Memory B cell (primary cell): ENCODE measurements around the gene EFNB3.

ENCODE experiments used
- ATAC-seq: fragments of 150-1000 bp; cut with Tn5 transposase; 2 replicates; pipeline ENCODE4 v1.10.0; 2021; ENCODE audit warnings: low read depth, mild to moderate bottlenecking, moderate library complexity
- DNase-seq, 2 donors: peaks; one replicate each; pipeline ENCODE4 v3.0.0; 2022; ENCODE audit warnings: low spot score in 2 of 2
- H3K27ac Mint-ChIP-seq: one replicate; pipeline ENCODE4 v1.8.0; 2022; ENCODE audit warnings: mild to moderate bottlenecking, moderate library complexity, mixed read lengths
- H3K27me3 Mint-ChIP-seq: one replicate; pipeline ENCODE4 v1.8.0; 2022; ENCODE audit warnings: mixed read lengths
- H3K36me3 Mint-ChIP-seq: one replicate; pipeline ENCODE4 v1.8.0; 2022; ENCODE audit warnings: mild to moderate bottlenecking, mixed read lengths
- H3K4me1 Mint-ChIP-seq: one replicate; pipeline ENCODE4 v1.8.0; 2022; ENCODE audit warnings: mixed read lengths
- H3K4me3 Mint-ChIP-seq: one replicate; pipeline ENCODE4 v1.8.0; 2022; ENCODE audit warnings: mild to moderate bottlenecking, moderate library complexity, mixed read lengths
- H3K9me3 Mint-ChIP-seq: one replicate; pipeline ENCODE4 v1.8.0; 2022; ENCODE audit warnings: mixed read lengths

The EFNB3 gene

DNA sequence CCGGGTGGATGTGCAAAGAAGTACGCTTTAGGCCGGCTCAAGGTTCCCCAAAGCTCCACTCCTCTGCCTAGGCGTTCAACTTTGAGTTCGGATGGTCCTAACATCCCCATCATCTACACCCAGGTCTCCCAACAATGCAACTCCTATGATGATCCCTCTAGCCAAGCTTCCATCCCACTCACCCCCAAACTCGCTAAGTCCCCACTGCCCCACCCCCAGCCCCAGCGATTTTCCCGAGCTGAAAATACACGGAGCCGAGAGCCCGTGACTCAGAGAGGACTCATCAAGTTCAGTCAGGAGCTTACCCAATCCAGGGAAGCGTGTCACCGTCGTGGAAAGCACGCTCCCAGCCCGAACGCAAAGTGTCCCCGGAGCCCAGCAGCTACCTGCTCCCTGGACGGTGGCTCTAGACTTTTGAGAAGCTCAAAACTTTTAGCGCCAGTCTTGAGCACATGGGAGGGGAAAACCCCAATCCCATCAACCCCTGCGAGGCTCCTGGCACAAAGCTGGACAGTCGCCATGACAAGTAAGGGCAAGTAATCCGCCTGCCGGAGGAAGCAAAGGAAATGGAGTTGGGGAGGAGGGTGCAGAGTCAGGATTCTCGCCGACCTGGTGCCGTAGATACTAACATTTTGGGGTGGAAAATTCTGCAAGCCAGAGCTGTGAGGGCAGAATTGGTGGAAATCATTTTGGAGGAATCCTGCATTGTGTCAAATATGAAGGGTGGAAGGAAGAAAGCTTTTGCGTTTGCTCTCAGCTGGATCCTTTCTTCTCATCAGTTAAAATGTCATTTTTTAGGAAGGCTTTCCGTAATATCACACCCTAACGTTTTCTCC, 17.7 kb upstream of the EFNB3 start, which contains the start of gene TP53:
TSS of gene TP53 (minus strand) at position 419 of the 836 bp plus-strand sequence. CDS start 10,896 bp downstream, outside the sequence.
- peak; percentile 51 for ATAC-seq
- Mint-ChIP-seq H3K36me3 (peaks cover 5% of the 10 kb centered on the region), H3K27me3 (no peaks in the 10 kb centered on the region), H3K4me3 (peak within 1 kb of the TSS; percentile 97), H3K27ac (peak within 1 kb of the TSS; percentile 99), H3K4me1 (peaks cover 34% of the 10 kb centered on the region), H3K9me3 (no peaks in the 10 kb centered on the region)
- DNase-seq = peak; percentile 84 to 85

DNA sequence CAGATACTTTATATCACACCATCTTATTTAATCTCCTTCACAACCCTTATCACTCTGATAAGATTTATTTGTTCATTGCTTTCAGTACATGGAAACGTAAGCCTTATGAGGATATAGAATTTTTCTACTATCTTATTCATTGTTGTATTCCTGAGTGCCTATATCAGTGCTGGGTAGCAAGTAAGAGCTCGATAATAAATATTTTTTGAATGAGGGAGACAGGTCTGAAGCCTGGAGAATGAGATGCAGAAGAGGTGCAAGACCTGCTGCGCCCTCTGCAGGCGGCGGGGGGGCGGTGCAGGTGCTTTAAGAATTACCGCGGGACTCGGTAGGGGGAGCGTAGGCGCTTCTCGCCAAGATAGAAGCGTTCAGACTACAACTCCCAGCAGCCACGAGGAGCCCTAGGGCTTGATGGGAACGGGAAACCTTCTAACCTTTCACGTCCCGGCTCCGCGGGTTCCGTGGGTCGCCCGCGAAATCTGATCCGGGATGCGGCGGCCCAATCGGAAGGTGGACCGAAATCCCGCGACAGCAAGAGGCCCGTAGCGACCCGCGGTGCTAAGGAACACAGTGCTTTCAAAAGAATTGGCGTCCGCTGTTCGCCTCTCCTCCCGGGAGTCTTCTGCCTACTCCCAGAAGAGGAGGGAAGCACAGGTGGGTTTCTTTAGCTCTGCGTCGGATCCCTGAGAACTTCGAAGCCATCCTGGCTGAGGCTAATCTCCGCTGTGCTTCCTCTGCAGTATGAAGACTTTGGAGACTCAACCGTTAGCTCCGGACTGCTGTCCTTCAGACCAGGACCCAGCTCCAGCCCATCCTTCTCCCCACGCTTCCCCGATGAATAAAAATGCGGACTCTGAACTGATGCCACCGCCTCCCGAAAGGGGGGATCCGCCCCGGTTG, 16.8 kb upstream of the EFNB3 start, which contains the start of gene WRAP53:
TSS of gene WRAP53 (plus strand) at position 570 of the 900 bp plus-strand sequence. CDS start at position 742, 172 bp downstream.
- H3K27ac Mint-ChIP-seq = peak within 1 kb of the TSS; percentile 99
- peak; percentile 97 for DNase-seq
- peaks cover 9% of the 10 kb centered on the region for H3K36me3 Mint-ChIP-seq
- H3K4me1 Mint-ChIP-seq = peaks cover 35% of the 10 kb centered on the region
- ATAC-seq = peak; percentile 67
- peak within 1 kb of the TSS; percentile 97 for H3K4me3 Mint-ChIP-seq
- no peaks in the 10 kb centered on the region for H3K27me3 Mint-ChIP-seq
- no peaks in the 10 kb centered on the region for H3K9me3 Mint-ChIP-seq

DNA sequence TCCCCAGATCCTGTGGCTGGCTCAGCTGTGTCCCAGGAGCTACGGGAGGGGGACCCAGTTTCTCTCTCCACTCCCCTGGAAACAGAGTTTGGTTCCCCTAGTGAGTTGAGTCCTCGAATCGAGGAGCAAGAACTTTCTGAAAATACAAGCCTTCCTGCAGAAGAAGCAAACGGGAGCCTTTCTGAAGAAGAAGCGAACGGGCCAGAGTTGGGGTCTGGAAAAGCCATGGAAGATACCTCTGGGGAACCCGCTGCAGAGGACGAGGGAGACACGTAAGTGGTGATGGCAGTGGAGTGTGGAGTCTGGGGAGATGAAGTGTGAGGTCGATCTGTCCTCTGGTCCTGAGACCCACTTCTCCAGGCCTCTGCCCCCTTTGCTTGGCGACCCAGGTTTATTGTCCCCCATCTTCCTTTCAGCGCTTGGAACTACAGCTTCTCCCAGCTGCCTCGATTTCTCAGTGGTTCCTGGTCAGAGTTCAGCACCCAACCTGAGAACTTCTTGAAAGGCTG, 16.1 kb upstream of the EFNB3 start:
- ATAC-seq = no peak
- Mint-ChIP-seq H3K9me3 (no peaks in the 10 kb centered on the region), H3K27ac (no peak overlapping the region), H3K4me3 (peak overlapping the region; percentile 97), H3K36me3 (peaks cover 12% of the 10 kb centered on the region), H3K27me3 (no peaks in the 10 kb centered on the region), H3K4me1 (peaks cover 31% of the 10 kb centered on the region)
- DNase-seq = no peak

DNA sequence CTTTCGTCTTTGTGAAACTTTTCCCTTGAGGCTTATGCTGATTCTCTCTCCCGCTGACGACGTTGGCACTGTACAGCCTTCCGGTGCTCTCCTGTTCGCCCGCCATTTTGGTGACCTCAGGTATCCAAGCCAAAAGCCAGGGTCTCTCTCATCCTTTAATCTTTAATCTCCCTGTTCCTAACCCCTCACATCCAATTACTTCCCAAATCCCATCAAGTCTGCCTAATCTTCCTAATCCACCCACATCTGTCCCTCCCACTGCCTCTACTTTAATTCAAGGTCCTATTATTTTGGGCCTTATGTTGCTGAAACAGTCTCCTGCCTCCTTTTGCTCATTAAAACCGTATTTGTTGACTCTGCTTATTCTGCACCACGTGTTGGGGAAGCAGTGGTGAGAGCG, 9.4 kb upstream of the EFNB3 start:
- no peak overlapping the region for H3K4me3 Mint-ChIP-seq
- no peak overlapping the region for H3K27ac Mint-ChIP-seq
- peaks cover 3% of the 10 kb centered on the region for H3K4me1 Mint-ChIP-seq
- H3K27me3 Mint-ChIP-seq = peaks cover 7% of the 10 kb centered on the region
- peaks cover 36% of the 10 kb centered on the region for H3K36me3 Mint-ChIP-seq
- DNase-seq (no peak), ATAC-seq (no peak)
- no peaks in the 10 kb centered on the region for H3K9me3 Mint-ChIP-seq

DNA sequence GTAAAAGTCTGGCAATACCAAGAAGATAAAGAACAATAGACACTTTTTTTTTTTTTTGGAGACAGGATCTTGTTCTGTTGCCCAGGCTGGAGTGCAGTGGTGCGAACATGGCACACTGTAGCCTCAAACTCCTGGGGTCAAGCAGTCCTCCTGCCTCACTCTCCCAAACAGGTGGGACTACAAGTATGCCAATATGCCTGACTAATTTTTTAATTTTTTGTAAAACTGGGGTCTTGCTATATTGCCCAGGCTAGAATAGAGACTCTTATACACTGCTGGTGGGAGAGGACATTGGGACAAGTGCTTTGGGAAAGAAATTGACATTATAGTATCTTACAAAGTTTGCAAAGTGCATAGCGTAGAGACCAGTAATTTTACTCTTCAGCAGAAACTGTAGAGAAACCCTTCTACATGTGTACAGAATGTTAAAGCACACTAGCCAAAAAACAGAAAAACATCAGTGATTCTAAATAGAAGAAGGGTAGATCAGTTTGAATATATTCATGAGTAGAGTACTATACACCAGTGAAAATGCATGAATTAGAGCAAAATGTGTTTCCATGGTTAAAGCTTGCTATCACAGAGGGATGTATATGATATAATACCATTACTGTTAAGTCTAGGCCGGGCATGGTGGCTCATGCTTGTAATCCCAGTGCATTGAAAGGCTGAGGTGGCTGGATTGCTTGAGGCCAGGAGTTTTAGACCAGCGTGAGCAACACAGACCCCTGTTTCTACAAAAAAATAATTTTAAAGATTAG, 7.0 kb upstream of the EFNB3 start:
- ATAC-seq = no peak
- H3K27ac Mint-ChIP-seq = no peak overlapping the region
- peaks cover 48% of the 10 kb centered on the region for H3K36me3 Mint-ChIP-seq
- H3K4me3 Mint-ChIP-seq = no peak overlapping the region
- no peak for DNase-seq
- peaks cover 1% of the 10 kb centered on the region for H3K4me1 Mint-ChIP-seq
- H3K27me3 Mint-ChIP-seq = peaks cover 9% of the 10 kb centered on the region
- no peaks in the 10 kb centered on the region for H3K9me3 Mint-ChIP-seq

DNA sequence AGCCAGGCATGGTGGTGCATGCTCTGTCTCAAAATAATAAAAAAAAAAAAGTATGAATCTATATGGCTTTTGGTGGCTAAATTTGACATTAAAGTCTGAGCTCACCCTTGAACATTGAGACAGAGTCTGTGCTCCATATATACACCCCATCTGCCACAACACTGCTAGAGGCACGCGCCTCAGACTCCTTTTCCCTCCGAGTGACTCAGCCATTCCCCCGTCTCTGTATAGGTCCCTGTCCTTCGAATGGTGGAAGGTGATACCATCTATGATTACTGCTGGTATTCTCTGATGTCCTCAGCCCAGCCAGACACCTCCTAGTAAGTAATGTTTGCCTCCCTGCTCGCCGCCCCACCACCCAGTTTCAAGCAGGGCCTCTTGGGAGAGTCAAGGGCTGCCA, 4.5 kb upstream of the EFNB3 start:
- no peak for ATAC-seq
- Mint-ChIP-seq H3K27me3 (peaks cover 25% of the 10 kb centered on the region), H3K36me3 (peaks cover 46% of the 10 kb centered on the region), H3K4me3 (no peak overlapping the region), H3K27ac (no peak overlapping the region), H3K9me3 (no peaks in the 10 kb centered on the region), H3K4me1 (peaks cover 14% of the 10 kb centered on the region)
- no peak for DNase-seq

DNA sequence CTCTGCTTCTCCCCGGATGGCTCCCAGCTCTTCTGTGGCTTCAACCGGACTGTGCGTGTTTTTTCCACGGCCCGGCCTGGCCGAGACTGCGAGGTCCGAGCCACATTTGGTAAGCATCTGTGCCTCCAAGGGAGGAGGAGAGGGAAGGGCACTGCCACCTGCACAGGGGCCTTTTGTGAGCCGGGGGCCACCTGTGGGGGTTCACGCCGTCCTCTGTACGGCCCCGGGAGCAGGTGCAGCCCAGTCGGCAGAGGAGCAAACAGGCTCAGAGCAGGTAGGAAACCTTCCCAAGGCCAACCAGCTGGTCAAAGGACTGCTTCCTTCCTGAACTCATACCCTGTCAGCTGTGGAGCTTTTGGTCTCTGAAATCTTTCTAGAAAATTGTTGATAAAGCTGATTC, 3.3 kb upstream of the EFNB3 start:
- H3K27me3 Mint-ChIP-seq = peaks cover 32% of the 10 kb centered on the region

DNA sequence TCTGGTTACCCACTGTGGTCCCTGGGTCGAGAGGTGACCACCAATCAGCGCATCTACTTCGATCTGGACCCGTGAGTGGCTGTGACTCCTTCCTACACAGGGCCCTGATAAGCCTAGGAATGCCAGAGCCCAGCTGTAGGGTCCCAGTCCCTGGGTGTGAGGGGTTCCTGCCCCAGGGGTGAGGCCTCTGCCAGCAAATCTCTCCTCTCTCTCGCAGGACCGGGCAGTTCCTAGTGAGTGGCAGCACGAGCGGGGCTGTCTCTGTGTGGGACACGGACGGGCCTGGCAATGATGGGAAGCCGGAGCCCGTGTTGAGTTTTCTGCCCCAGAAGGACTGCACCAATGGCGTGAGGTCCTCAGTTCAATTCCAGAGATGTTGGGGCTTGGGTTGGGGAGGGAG, 2.2 kb upstream of the EFNB3 start:
- no peak overlapping the region for H3K4me3 Mint-ChIP-seq
- peaks cover 37% of the 10 kb centered on the region for H3K27me3 Mint-ChIP-seq
- no peak overlapping the region for H3K27ac Mint-ChIP-seq
- no peaks in the 10 kb centered on the region for H3K9me3 Mint-ChIP-seq
- ATAC-seq (no peak), DNase-seq (no peak)
- H3K4me1 Mint-ChIP-seq = peaks cover 17% of the 10 kb centered on the region
- H3K36me3 Mint-ChIP-seq = peaks cover 34% of the 10 kb centered on the region

More for the DNA sequence above, 3.3 kb upstream of the EFNB3 start:
- peaks cover 17% of the 10 kb centered on the region for H3K4me1 Mint-ChIP-seq
- ATAC-seq (no peak), DNase-seq (no peak)
- no peaks in the 10 kb centered on the region for H3K9me3 Mint-ChIP-seq
- peaks cover 37% of the 10 kb centered on the region for H3K36me3 Mint-ChIP-seq
- no peak overlapping the region for H3K4me3 Mint-ChIP-seq
- no peak overlapping the region for H3K27ac Mint-ChIP-seq

DNA sequence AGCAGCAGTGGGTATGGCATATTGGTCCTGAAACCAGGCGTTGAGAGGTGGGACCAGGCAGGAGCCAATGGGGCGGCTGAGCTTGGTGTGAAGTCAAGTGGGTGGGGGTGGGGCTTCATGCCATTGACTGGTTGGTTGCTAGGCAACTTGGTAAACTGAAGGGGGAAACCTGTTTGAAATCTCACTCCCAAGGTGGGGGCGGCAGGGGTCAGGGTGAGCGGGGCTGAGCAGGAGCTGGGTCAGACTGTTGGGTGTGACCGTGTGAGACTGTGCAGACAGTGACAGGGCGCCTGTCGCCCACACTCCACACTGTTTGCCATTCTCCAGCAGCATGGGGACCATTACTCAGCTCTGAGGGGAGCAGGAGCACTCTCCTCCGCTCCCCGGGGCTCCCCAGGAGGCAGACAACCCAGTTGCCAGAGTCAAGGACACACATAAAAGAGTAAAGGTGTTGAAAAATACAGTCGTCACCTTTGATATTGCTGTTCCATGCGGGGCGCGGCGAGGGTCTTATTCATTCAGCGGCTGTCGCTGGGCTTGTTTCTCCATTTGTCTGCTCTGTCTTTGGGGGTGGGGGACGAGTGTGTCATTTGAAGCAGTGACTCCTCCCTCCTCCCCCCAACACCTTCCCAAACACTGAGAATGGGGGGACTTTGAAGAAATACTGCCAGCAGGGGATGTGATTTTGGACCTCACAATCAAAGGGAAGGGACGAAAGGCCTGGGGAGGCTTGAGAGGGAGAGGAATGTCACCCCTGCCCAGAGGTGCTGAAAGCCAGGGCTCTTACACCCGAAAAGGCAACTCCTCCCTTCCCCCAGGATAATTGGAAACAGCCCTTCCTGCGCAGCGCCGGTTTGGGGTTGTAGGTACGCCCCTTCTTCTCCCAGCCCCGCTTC, 1.2 kb upstream of the EFNB3 start:
- no peaks in the 10 kb centered on the region for H3K9me3 Mint-ChIP-seq
- peak in 1 of 2 donors; percentile 18 for DNase-seq
- H3K4me1 Mint-ChIP-seq = peaks cover 17% of the 10 kb centered on the region
- H3K27ac Mint-ChIP-seq = peak overlapping the region; percentile 82
- H3K36me3 Mint-ChIP-seq = peaks cover 30% of the 10 kb centered on the region
- H3K27me3 Mint-ChIP-seq = peaks cover 33% of the 10 kb centered on the region
- ATAC-seq = peak; percentile 61
- H3K4me3 Mint-ChIP-seq = peak overlapping the region; percentile 75

DNA sequence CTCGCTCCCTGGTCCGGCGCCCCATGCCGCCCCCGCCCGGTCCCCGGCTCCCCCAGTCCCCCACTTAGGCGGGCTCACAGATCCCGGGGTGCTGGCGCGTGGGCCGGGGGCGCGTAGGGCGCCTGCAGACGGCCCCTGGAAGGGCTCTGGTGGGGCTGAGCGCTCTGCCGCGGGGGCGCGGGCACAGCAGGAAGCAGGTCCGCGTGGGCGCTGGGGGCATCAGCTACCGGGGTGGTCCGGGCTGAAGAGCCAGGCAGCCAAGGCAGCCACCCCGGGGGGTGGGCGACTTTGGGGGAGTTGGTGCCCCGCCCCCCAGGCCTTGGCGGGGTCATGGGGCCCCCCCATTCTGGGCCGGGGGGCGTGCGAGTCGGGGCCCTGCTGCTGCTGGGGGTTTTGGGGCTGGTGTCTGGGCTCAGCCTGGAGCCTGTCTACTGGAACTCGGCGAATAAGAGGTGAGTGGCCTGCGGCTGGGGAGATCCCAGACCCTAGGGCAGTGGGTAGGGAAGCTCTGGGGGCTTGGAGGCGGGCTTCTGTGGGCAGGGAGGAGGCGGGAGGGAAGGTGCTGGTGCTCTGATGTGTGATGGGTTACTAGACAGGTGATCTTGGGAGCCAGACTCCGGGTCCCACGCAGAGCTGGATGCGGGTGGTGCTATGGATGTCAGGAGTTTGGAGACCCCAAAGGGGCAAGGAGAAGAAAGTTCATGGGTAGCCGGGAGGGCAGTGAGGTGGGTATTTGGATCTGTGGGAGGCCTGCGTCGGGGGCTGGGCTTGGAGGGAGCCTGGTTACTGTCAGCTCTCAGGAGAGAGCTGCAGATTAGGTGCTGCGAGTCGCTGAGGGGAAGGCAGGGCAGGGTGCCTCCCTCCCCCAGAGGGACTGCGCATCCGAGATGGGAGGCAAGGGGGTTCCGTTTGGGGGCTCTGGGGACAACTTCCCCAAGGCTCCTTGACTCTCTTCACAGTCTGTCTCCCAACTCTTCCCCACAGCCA, 560 bp downstream of the EFNB3 start:
- Mint-ChIP-seq H3K36me3 (peaks cover 24% of the 10 kb centered on the region), H3K27ac (no peak overlapping the region), H3K4me3 (no peak overlapping the region), H3K4me1 (peaks cover 24% of the 10 kb centered on the region), H3K9me3 (no peaks in the 10 kb centered on the region), H3K27me3 (peaks cover 41% of the 10 kb centered on the region)
- ATAC-seq (peak; percentile 39), DNase-seq (peak in 1 of 2 donors; percentile 30)

DNA sequence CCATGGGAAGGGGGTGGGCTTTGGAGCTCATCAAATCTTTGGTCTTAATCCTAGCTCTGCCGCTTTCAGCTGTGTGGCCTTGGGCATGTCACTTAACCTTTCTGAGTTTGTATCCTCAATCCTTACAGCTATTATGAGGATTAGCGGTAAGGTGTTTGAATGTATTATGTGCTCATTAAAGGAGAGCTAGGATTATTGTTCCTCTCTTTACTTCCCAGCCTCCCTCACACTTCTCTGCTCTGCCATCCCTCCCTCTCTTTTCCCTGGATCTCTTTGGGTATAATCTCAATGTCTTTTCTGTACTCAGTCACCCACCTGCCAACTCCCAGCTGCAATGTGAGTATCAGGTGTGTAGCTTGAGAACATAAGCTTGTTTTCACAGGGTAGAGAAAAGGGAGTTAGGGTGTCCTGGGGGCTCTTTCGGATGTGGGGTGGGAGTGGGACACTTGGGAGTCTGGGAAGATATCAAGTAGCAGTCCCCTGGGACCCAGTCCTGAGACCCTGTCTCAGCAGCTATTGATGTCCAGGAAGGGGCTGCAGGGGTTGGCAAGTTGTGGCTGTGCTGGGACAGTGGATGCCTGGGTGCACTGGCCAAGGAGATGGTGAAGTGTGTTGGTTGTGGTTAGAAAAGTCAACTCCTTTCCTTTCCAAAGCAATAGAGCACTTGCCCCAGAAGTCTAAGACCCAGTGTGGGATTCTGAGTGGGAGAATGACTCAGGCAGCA, 1.8 kb downstream of the EFNB3 start:
- Mint-ChIP-seq H3K36me3 (peaks cover 14% of the 10 kb centered on the region), H3K4me1 (peaks cover 31% of the 10 kb centered on the region), H3K9me3 (no peaks in the 10 kb centered on the region), H3K4me3 (no peak overlapping the region), H3K27ac (no peak overlapping the region), H3K27me3 (peaks cover 47% of the 10 kb centered on the region)
- ATAC-seq (no peak), DNase-seq (no peak)
